Calu3 (cell line): ENCODE measurements around the gene SYCP3. TPM values are rescaled to one million over a fixed set of nuclear protein-coding genes. Genes with fewer than 3 reads are reported as not detected.

Experiments
- BruUV-seq: library from RNA; stranded (reverse); fragments of 400-500 nt; replicated peaks from 2 replicates; lab custom pipeline; 2021; lab: Mats Ljungman, UMichigan
- CTCF ChIA-PET: fragments of 300-600 bp; sonication (Branson Sonifier 250); formaldehyde crosslinking; loops from one replicate; lab custom pipeline; 2022; ENCODE audit warnings: antibody characterized with exemption; lab: Charles Lee
- DNase-seq: peaks from one replicate; pipeline ENCODE4 v3.0.0; 2022
- H3K27ac Mint-ChIP-seq: one replicate; pipeline ENCODE4 v1.8.0; 2022; ENCODE audit warnings: mixed read lengths; ENCODE audit not compliant: unreplicated experiment
- H3K27me3 Mint-ChIP-seq: one replicate; pipeline ENCODE4 v1.8.0; 2022; ENCODE audit warnings: mixed read lengths; ENCODE audit not compliant: unreplicated experiment
- H3K36me3 Mint-ChIP-seq: one replicate; pipeline ENCODE4 v1.8.0; 2022; ENCODE audit warnings: mild to moderate bottlenecking, moderate library complexity, mixed read lengths; ENCODE audit not compliant: insufficient read depth, unreplicated experiment
- H3K4me1 Mint-ChIP-seq: one replicate; pipeline ENCODE4 v1.8.0; 2022; ENCODE audit warnings: mild to moderate bottlenecking, low read depth, mixed read lengths; ENCODE audit not compliant: unreplicated experiment
- H3K4me3 Mint-ChIP-seq: one replicate; pipeline ENCODE4 v1.8.0; 2022; ENCODE audit warnings: mild to moderate bottlenecking, low read depth, moderate library complexity, mixed read lengths; ENCODE audit not compliant: unreplicated experiment
- H3K9me3 Mint-ChIP-seq: one replicate; pipeline ENCODE4 v1.8.0; 2022; ENCODE audit warnings: low read depth, mixed read lengths; ENCODE audit not compliant: unreplicated experiment
- intact Hi-C: fragments of 100-400 bp; cut with micrococcal nuclease; formaldehyde crosslinking; loops from one replicate; pipeline ENCODE4 v1.10.0; 2022; ENCODE audit not compliant: unreplicated experiment
- total RNA-seq: library from RNA; stranded (reverse); gene quantifications from 2 replicates; pipeline ENCODE4 v1.2.3, GENCODE V29; 2022
- TF ChIP-seq, protein P1 (sequence below): fragments of 200-600 bp; IDR thresholded peaks from one replicate; pipeline ENCODE4 v1.8.0; 2022; ENCODE audit warnings: antibody characterized with exemption; ENCODE audit not compliant: unreplicated experiment

The SYCP3 gene
- total RNA-seq, 1 experiment from 2014 or later: 0.12 TPM

DNA sequence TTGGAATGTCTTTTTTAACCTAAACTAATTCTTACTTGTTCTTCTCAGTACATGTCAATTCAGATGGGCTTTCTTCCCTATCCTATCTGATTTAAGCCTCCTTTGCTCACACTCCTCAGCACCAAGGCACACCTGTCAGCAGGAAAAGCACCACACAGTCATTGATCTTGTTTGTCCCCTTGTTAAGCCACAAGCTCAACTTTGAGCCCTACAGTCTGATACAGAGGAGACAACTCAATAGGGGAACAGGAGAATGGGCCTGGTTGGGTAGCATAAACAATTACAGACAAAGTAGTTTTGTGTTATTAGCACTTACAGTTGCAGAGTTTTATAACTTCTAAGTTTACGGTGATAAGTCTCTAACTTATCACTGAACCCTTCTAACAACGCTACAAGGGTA lies 29.5 kb upstream of the SYCP3 start:
- intact Hi-C loops: no loop called here
- DNase-seq: no peak
- no peaks in the 10 kb centered on the region for H3K9me3 Mint-ChIP-seq
- H3K27me3 Mint-ChIP-seq: no peaks in the 10 kb centered on the region
- no peak overlapping the region for H3K27ac Mint-ChIP-seq
- peaks cover 15% of the 10 kb centered on the region for H3K4me1 Mint-ChIP-seq
- TF ChIP-seq, protein P1, sequence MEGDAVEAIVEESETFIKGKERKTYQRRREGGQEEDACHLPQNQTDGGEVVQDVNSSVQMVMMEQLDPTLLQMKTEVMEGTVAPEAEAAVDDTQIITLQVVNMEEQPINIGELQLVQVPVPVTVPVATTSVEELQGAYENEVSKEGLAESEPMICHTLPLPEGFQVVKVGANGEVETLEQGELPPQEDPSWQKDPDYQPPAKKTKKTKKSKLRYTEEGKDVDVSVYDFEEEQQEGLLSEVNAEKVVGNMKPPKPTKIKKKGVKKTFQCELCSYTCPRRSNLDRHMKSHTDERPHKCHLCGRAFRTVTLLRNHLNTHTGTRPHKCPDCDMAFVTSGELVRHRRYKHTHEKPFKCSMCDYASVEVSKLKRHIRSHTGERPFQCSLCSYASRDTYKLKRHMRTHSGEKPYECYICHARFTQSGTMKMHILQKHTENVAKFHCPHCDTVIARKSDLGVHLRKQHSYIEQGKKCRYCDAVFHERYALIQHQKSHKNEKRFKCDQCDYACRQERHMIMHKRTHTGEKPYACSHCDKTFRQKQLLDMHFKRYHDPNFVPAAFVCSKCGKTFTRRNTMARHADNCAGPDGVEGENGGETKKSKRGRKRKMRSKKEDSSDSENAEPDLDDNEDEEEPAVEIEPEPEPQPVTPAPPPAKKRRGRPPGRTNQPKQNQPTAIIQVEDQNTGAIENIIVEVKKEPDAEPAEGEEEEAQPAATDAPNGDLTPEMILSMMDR: no peak
- H3K4me3 Mint-ChIP-seq: no peak overlapping the region
- CTCF ChIA-PET: no interaction called here
- H3K36me3 Mint-ChIP-seq: no peaks in the 10 kb centered on the region
- BruUV-seq: no TSS peak

GRCh38 chr12:101767537-101767936 lies 28.3 kb upstream of the SYCP3 start:
- Mint-ChIP-seq H3K9me3 (no peaks in the 10 kb centered on the region), H3K36me3 (no peaks in the 10 kb centered on the region), H3K4me3 (no peak overlapping the region), H3K4me1 (peaks cover 15% of the 10 kb centered on the region), H3K27ac (no peak overlapping the region), H3K27me3 (no peaks in the 10 kb centered on the region)
- no TSS peak for BruUV-seq
- TF ChIP-seq, protein P1: no peak
- CTCF ChIA-PET: no interaction called here
- intact Hi-C loops: no loop called here
- no peak for DNase-seq

GRCh38 chr12:101764051-101764792 lies 25.0 kb upstream of the SYCP3 start:
- no peak overlapping the region for H3K4me3 Mint-ChIP-seq
- no peaks in the 10 kb centered on the region for H3K9me3 Mint-ChIP-seq
- H3K27ac Mint-ChIP-seq: no peak overlapping the region
- peaks cover 8% of the 10 kb centered on the region for H3K4me1 Mint-ChIP-seq
- H3K27me3 Mint-ChIP-seq: no peaks in the 10 kb centered on the region
- DNase-seq: no peak
- CTCF ChIA-PET: no interaction called here
- intact Hi-C loops: no loop called here
- BruUV-seq: TSS peak; percentile 52
- peaks cover 5% of the 10 kb centered on the region for H3K36me3 Mint-ChIP-seq
- TF ChIP-seq, protein P1: no peak

GRCh38 chr12:101763246-101763931 lies 24.1 kb upstream of the SYCP3 start:
- CTCF ChIA-PET: interaction anchor here (0.7 kb wide), 1 partner anchor 1998 kb away, joined by 3 read pairs; no protein-coding TSS in a partner anchor
- Mint-ChIP-seq H3K36me3 (peaks cover 5% of the 10 kb centered on the region), H3K27me3 (no peaks in the 10 kb centered on the region)

More at GRCh38 chr12:101763246-101763931, 24.1 kb upstream of the SYCP3 start:
- TF ChIP-seq, protein P1: no peak
- Mint-ChIP-seq H3K4me1 (peaks cover 8% of the 10 kb centered on the region), H3K9me3 (no peaks in the 10 kb centered on the region), H3K4me3 (no peak overlapping the region), H3K27ac (no peak overlapping the region)
- DNase-seq: no peak
- intact Hi-C loops: no loop called here
- no TSS peak for BruUV-seq
